HG02981 (cell line): ENCODE measurements around the gene PDCD6IP.

Source experiments
- ATAC-seq: cut with Tn5 transposase; IDR thresholded peaks from one replicate; pipeline ENCODE4 v1.9.1; 2021; ENCODE audit warnings: mild to moderate bottlenecking, moderate library complexity; ENCODE audit not compliant: unreplicated experiment

The PDCD6IP gene

DNA sequence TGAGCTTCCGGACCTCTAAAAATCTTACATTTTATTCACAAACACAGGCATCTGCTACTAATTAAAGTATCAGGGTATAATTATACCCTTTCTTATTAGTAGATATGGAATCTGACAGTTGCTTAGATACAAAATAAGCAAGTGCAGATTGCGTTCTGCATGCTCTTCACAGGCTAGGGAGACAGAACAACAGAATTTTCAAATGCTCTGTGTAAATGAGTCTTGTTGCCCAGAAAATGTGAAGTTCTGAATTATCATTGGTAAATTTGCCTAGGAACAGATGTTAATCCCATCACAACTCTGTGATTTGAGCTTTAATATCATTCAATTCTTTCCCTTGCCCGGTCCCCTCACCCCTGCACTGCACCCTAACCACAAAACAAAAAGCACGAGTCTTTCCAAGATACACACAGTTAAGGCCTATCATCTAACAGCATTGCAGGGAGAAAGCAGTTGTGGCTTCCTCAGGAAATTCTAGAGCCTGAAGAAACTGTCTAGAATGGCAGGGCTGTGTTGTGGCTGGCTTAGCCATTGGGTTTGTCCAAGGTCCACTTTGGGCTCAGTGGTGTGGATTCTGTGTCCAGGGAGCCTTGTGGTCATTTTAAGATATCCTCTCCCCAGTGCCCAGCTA lies 119.8 kb downstream of the PDCD6IP start:
- no peak for ATAC-seq
